HG03558 (cell line): ENCODE results near the gene CMIP.
"Not testable (repeated sequence)": the region's sequence is repeated elsewhere in the genome, so short reads cannot be mapped to it uniquely, and the experiment has no call there.

Source experiments
- ATAC-seq: cut with Tn5 transposase; IDR thresholded peaks from one replicate; pipeline ENCODE4 v1.9.1; 2021; ENCODE audit warnings: moderate number of reproducible peaks; ENCODE audit not compliant: unreplicated experiment; ENCODE audit errors: extremely low read depth

Gene CMIP

DNA sequence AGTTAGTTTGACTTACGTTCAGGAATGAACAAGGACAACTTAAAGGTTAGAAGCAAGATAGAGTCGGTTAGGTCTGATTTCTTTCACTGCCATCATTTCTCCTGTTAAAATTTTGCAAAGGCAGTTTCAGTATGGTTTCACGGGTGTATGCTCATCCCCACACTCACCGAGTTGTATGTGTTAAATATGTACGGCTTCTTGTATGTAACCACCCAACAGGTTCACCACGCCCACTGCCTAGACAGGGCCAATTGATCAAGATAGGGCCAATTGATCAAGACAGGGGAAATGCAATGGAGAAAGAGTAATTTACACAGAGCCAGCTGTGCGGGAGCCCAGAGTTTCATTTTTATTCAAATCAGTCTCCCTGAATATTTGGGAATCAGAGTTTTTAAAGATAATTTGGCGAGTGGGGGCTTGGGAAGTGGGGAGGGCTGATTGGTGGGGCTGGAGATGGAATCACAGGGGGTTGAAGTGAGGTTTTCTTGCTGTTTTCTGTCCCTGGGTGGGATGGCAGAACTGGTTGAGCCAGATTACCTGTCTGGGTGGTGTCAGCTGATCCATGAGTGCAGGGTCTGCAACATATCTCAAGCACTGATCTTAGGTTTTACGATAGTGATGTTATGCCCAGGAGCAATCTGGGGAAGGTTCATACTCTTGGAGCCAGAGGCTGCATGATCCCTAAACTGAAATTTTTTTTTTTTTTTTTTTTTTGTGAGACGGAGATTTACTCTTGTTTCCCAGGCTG, 272.0 kb downstream of the CMIP start:
- no peak for ATAC-seq

DNA sequence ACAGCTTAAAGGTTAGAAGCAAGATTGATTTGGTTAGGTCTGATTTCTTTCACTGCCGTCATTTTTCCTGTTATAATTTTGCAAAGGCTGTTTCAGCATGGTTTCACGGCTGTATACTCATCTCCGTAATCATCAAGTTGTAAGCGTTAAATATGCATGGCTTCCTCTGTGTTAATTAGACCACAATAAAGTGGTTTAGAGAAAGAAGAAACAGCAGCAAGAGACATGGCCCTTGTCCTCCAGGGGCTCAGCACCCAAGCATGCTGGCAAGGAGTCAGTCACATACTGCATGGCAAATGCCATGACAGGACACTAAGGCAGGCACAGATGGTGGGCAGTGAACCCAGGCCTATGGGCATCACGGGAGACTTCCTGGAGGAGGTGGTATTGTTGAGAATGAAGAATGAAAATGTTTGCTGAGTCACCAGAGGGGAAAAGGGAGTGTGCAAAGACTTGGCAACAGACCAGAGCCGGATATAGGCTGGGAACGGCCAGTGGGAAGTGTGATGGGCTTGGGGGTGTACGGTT, 273.1 kb downstream of the CMIP start:
- no peak for ATAC-seq

DNA sequence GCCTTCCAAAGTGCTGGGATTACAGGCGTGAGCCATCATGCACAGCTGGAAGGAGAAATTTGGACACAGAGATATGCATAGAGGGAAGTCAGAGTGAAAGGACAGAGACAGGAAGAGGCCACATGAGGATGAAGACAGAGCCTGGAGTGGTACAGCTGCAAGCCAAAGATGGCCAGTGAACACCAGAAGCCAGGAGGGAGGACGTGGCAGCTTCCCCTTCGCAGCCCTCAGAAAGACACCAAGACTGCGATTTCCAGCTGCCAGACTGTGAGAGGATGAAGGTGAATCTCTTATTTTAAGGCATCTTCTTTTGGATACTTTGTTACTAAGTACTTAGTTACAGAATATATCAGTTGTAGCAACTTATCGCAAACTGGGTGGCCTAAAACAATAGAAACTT, 274.0 kb downstream of the CMIP start:
- no peak for ATAC-seq

DNA sequence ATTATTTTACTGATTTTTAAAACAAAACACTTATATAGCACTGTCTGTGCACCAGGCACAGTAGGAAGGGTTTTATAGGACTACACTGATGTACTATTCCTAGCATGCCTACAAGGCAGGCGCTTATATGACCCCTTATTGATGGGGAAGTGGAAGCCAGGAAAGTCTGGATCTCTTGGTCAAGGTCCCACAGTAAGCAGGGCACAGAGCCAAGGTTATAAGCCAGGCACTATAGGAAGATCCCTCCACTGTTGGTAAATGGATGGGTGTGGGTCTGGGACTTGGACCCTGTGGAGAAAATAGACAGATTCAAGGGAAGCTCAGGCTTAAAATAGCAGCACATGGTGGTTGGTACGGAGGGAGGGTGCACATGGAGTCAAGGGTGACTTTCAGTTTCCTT, 275.4 kb downstream of the CMIP start:
- ATAC-seq: no peak

DNA sequence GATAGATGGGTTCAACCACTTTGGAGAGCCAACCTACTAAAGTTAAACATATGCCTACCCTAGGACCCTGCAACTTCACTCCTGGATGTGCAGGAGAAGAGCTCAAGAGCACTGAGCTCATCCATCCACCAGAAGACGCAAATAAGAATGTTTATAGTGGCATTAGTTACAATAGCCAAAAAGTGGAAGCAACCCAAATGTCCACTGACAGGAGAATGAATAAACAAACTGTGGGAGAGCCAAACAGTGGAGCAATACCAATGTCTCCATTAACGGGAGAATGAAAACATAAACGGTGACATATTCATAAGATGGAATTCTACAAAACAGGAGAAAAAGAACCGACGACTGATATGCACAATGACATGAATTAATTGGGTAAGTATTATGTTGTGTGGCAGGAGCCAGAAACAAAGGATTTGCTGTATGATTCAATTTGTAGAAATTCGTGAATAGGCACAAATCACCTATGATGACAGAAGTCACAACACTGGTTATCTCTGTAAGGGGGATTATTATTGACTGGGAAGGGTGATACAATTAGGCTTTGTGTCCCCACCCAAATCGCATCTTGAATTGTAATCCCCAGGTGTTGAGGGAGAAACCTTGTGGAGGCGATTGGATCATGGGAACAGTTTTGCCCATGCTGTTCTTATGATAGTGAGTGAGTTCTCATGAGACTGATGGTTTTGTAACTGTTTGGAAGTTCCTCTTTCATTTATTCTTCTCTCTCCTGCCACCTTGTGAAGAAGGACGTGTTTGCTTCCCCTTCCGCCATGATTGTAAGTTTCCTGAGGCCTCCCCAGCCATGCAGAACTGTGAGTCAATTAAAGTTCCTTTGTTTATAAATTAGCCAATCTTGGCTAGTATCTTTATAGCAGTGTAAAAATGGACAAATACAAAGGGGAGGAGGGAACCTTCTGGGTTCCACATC, 276.6 kb downstream of the CMIP start:
- no peak for ATAC-seq

DNA sequence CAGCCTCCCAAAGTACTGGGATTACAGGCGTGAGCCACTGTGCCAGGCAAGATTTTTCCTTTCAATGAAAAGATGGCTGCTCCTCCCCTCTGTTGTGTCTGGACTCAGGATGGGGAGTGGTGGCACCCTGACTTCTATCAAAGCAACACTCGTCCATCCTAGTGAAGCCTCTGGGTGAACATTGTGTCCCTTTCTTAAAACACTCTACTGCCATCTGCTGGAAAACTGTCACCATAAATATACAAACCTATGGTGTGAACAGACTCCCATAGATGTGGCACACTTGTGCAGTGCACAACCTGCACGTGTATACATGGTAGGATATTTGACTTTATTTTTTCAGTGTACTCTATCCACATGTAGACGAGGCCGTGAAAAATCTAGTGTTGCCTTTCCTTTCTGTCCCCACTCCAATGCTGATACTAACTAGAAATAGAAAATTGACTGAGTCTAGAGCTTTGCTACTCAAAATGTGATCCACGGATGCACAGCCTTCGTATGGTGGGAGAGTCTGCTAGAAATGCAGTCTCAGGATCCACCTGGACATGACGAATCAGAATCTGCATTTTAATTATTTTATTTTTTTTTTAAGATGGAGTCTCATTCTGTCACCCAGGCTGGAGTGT, 278.6 kb downstream of the CMIP start:
- no peak for ATAC-seq

DNA sequence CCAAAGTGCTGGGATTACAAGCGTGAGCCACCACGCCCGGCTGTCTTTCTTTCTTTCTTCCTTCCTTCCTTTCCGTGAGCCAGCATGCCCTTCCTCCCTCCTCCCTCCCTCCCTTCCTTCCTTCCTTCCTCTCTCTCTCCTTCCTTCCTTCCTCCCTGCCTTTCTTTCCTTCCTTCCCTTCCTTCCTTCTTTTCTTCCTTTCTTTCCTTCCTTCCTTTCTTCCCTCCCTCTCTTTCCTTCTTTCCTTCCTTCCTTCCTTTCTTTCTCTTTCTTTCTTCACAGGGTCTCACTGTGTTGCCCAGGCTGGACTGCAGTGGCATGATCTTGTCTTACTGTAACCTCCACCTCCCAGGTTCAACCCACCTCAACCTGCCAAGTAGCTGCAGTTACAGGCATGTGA, 283.8 kb downstream of the CMIP start:
- no peak for ATAC-seq

DNA sequence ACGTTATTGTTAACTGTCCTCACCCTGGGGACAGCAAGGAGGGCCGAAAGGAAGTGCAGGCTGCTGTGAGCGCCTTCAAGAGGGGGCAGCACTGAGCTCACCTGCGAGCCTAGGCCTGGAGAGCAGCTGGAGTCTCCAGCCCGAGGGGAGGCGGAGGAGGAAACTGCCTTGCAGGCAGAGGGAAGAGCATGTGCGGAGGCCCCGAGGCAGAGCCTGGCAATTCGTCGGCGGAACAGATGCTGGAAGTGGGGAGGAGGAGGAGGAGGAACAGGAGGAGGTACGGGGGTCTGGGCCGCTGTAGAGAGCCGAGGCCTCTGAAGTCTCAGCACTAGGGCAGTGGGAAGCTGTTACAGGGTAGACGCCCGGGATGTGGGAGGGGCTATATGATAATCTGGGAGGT, 284.8 kb downstream of the CMIP start:
- ATAC-seq: no peak

DNA sequence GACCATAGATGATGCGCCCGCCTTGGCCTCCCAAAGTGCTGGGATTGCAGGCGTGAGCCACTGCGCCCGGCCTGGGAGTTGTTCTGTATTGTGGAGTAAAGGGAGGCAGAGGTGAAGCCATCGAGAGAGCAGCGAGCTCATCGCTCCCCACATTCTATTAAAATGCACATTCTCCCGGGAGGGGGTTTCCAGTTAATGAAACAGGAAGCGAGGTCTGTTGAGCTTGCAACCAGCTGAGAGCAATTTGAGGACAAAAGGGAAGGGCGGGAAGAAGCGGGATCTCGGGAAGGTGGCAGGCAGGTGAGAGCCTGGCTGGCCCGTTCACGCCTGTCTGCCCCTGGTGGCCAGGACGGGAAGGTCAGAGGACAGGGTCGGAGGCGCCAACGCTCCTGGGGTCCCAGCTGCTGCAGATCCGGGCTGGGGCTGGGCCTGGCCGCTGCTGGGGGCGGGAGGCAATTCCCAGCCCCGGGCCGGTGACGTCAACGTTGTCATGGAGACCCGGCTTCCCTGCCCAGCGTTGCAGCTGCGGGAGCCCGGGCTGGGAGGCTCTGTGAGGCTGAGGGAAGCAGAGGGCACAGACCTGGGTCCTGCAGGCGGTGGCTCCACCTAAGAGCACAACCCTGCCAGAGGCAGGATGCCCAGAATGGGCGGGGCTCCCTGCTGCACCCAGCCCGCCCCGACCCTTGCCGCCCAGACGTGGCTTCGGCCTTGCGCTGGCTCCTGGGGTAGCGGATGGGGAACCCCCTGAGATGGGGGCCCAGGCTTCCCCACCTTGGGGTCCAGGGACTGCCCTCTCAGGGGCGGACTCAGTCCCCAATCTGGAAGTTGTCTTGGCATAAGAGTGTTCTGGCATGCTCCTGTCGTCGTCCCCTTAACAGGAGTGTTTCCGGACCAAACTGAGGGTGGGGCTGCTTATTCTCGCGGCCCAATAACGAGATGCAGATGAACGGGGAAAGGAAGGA, 285.8 kb downstream of the CMIP start:
- no peak for ATAC-seq

DNA sequence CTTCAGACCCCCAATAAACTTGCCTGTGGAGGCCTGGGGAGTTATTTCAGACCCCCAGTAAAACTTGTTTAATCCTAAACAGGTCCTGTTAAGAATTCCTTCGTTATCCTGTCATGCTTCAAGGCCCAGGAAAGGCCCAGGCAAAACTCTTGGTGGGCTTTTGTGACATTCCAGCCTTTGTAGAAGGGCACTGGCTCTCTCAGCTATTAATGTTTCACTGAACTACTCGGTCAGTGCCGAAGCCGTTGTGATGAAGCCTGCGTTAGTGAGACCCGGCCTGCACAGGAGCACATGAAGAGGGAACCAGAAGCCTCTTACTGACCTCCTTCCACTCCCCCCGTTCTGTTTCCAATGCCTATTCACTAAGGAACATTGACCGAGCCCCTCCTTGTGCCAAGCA, 287.0 kb downstream of the CMIP start:
- no peak for ATAC-seq

DNA sequence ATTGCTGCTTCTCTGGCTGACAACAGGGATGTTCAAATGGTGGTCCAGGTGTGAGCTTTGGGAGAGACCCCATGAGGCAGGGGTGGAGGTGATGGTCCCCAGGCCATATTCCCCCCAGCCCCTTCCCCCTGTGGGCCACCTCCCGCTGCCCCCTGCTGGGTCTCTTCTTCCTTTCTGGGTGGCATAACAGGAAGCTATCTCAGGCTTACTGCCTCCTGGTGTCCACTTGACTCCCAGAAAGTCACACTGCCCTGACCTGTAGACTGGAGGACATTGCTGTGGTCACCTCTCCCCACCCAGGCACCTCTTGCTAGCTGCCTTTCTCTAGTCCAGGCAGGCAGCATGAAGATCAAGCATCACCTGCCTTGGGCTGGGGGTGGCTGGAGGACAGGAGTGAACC, 288.1 kb downstream of the CMIP start:
- ATAC-seq: no peak

DNA sequence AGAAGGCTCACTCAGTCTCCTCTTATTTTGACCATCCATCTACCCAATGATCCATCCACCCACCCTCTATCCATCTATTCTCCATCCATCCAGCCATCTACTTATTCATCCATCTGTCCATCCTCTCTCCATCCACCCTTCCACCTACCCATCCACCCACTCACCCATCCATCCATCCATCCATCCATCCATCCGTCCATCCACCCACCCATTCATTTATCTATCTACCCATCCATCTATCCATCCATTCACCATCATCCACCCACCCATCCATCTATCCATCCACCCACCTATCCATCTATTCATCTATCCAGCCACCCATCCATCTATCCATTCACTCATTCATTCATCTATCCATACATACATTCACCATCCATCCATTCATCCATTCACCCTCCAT, 288.7 kb downstream of the CMIP start:
- ATAC-seq: no peak

DNA sequence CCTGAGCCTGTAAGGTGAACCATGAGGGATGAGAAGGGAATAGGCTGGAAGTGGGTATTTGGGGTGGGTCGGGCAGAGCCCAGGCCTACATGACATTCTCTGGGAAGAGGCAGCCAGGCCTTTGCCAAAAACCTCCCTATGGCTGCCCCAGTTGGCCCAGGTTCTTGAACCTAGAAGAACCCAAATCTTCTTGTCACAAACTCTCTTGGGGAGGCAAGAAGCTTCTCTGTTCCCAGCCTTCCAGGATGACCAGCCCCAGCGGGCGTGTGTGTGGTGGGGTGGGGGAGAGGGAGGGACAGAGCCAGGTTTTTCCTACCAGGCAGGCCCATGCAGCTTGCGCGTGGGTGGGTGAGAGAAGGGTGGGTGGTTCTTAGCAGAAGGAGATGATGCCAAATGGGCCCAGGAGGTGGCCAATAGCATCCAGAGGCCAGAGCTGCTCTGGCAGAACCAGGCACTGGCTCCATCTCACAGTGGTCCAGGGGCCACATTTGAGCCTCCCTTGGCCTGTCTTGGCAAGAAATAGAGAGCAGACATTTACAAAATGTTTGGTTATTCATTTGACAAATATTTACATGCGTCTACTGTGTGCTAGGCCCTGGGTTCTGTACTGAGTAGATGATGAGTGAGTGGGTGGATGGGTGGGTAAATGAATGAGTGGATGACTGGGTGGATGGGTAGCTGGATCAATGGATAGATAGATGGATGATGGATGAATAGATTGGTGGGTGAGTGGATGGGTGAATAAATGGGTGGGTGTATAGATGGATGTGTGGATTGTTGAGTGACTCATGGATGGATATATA, 290.2 kb downstream of the CMIP start:
- no peak for ATAC-seq

DNA sequence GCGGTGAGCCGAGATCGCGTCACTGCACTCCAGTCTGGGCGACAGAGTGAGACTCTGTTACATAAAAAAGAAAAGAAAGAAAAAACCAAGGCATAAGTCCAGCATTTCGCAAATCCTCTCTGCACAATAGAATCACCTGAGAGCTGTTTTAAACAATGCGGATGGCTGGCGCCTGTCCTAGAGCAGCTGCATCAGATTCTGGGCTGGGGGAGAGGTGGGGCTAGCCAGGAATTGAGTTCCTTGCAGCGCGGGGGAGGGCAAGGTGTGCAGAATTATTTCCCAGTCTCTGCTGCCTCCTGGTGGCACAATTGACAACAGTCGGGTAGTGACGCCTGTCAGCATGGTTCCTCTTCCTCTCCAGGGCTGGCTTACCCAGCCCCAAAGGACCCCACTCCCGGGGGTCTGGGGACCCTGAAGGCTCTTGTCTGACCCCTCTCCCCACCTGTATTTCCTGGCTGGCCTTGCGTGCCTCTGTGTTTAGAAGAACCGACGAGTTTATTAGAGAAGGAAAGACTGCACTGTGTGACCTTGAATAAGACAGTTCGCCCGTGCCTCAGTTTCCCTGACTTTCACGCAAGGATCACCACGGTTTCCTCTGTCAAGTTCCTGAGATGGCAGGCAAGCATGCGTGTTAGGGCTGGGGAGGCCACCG, 293.4 kb downstream of the CMIP start:
- ATAC-seq: no peak

DNA sequence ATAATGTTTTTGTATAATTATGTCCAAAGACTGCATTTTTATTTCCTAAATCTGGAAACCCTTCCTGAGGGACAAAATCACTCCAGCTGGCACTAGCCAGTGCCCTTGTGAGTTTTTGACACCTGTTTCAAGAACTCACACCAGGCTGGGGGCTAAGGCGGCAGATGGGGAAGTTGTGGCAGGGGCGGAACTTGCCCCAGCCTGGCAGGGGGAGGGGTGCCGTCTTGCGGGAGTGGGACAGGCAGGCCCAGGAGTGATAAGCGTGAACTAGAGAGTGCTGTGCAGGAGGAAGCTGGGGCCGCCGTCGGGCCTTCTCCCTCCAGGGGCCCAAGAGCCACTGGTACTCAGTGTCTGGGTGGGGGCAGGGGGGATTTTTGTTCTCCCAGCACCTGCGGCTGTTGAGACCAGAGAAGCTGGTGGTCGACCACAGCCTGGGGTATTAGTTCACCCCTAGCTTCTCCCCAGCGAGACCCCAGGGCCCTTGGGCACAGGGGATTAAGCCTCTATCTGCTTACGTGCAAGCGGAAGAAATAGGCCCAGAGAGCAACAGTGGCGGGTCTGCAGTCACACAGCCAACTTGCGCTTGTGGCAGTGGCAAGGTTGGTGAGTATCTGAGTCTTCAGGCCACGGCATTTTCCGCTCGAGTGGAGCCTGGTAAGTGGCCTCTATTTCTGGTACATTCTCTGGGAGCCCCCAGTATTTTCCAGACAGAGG, 294.3 kb downstream of the CMIP start:
- no peak for ATAC-seq

DNA sequence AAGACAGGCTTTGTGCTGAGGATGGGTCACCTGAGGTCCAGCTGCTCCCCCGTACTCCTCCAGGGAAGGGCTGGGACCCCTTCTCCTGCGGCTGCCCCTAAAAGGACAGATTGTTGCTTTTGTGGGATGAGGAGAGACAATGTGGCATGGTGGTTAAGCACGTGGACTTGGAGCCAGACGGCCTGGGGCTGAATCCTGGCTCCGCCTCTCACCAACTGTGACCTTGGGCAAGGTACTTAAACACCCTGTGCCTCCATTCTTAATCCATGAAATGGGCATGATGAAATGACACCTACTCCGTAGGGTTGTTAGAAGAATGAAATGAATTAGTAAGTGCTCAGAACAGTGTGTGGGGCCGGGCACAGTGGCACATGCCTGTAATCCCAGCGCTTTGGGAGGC, 294.9 kb downstream of the CMIP start:
- ATAC-seq: no peak

DNA sequence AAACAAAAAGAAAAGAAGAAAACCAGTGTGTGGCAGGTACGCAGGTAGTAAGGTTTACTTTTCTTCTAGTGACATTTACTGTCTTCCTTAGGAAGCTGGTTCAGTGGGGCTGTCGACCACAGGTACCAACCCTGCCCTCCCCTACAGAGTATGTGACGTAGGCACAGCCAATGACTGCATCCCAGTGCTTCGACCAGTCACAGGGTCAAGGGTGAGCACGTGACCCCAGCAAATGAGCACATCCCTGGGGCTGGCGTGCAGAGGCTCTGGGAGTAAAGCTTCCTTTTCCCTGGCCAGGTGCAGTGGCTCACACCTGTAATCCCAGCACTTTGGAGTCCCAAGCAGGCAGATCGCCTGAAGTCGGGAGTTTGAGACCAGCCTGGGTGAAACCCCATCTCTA, 295.6 kb downstream of the CMIP start:
- peak; percentile 50 for ATAC-seq

DNA sequence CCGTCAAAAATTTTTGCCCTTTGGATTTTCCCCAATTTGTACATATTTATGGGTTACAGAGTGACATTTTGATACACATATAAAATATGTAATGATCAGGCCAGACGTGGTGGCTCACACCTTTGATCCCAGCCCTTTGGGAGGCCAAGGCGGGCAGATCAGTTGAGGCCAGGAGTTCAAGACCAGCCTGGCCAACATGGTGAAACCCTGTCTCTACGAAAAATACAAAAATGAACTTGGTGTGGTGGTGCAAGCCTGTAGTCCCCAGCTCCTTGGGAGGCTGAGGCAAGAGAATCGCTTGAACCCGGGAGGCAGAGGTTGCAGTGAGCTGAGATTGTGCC, 296.8 kb downstream of the CMIP start:
- ATAC-seq: not testable (repeated sequence)
